A204.1 (cell line): Measurements from ENCODE around the gene MCTP2.
A peak's percentile ranks its signal among the peaks of the same experiment; 100 is the strongest.

Experiments
- FAIRE-seq: peaks from 2 replicates; lab custom pipeline; 2012; peaks lifted over from hg19 to GRCh38; lab: Jason Lieb, UNC

The MCTP2 gene

DNA sequence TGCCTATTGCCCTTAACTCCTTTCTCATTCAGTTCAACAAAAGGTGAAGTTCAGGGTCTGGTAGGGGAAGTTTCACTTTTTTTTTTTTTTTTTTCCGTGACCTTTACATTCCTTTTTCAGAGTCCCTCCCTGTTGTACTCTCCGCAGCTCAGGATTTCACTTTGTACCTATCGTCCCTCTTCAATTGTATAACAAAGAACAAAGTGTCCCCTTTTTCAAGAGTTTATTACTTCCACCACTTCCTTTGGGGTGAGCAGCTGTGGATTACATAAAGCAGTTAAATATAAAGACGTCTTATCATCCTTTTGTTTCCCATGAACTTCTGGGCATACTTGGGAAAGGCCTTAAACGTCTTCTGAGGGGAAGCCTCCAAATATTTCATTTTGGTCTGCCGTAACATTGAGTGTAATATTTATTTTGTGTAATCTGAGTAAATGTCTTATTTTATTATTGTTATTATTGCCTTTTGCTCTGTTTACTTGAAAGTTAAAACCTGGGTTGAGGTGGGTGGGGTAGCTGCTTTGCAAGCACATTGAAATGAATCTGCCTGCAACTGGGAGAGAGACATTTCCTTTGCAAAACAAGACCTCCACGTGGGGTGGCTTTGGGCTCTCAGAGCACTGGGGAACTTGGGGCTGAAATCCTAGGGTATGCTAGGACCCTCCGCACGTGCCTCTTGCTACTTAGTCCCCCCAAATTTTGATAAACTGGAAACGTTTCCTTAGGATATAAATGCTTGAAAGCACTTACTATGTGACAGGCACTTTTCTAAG is 169.4 kb downstream of the MCTP2 start:
- FAIRE-seq, result no peak

GRCh38 chr15:94403331-94403730 is 172.0 kb downstream of the MCTP2 start:
- no peak for FAIRE-seq

GRCh38 chr15:94404733-94405283 is 173.4 kb downstream of the MCTP2 start:
- no peak for FAIRE-seq

DNA sequence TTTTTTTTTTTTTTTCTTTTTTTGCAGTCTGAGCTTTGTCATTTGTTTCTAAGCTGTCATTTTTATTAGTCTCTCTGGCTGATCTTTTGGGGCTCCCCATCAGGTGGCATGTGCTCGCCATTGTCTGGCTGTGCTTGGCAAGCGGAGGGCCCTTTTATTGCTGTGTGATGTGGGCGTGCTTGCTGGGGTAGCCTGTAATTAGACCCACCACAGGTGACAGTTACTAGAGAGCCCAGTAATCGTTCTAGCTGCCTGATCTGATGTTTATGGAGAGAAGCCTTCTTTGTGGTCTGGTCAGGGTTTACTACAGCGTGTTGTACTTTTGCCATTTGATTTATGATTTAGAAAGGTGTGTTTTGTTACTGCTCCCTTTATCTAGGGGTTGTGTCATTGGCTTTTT is 179.9 kb downstream of the MCTP2 start:
- no peak for FAIRE-seq

- FAIRE-seq, result no peak
These were observed 180.5 kb downstream of the MCTP2 start for GRCh38 chr15:94411846-94412245.

DNA sequence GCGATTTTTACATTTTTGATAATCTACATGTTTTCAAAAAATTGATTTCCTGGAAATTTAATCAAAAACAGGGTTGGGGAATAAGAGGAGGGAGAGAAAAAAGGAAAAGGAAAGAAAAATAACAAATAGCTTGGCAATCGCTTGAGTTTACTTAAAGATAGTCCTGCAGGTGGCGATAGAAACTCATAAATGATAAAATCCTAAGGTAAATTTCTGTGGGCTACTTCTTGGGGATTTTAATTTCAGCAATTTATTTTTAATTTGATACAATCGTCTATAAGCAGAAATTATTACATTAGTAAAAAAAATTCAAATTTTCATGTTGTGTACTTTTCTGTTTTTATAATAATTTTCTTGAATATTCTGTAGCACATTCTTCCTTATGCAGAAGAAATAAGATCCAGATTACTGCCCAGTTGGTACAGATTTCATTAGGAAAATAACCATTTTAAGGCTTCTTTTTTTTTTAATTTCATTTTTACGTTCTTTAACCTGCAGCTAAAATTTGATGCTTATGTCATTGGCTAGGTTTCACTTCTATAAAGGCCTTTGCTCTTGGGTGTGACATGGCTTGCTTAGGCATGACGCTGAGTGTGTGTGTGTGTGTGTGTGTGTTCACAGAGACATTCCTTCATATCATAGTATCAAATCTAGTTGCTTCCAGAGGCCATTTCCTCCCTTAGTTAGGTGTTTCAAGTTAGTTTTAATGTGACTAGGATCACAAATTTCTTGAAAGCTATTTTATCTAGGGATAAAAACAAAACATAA is 181.8 kb downstream of the MCTP2 start:
- peak; percentile 97 for FAIRE-seq

DNA sequence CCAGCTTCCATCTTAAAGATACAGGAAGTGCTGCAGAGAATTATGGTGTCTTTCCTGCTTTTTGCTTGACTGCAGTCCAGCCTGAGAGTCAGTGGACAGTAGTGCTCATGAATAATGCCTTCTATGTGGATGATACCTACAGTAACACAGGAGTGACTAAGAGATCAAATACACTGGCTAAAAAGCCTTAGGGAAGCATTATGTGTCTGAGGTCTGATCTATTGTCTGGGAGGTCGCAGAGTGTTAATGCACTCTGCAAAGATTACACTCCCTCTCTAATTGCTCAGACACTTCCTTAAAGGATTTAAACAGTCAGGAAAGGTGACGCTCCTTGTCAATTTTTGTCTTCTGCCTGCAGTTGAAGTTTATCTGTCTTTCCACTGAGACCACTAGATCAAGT is 183.6 kb downstream of the MCTP2 start:
- FAIRE-seq, result no peak

DNA sequence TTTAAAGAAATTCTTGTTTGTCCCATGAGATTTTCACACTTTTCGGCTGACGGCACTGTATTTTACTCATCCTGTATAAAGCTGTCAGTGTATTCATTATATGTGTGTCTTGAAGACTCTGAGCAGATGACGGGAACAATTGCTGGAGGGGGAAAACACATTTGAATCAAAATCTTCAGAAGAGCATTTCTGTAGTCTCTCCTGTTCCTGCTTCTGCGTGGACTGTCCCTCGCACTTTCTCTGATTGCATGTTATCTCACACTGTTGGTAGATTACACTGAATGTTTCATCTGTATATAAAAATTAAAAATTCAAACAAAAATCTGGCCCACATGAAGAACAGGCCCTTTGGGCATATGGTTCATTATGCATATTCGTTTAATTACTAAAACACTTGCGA is 184.9 kb downstream of the MCTP2 start:
- FAIRE-seq, result no peak

DNA sequence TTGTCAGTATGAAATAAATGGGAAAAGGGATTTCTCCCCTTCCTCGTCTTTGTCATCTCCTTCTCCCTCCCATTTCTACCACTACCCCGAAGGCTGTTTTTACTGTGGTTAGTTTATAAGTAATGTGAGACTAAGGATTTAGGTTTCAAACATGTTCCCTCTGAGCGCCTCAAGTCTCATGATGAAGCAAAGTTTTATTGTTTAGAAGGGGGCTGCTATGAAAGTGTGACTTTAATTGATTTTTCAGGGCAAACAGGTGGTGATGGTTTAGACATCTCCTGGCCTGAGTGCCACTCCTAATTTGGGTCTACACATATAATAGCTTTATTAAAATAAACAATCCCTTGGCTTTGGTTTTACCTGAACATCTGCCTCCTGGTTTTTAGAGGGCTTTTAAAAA is 185.5 kb downstream of the MCTP2 start:
- FAIRE-seq, result no peak

GRCh38 chr15:94417501-94418293 is 186.3 kb downstream of the MCTP2 start:
- FAIRE-seq, result no peak

GRCh38 chr15:94421706-94422105 is 190.3 kb downstream of the MCTP2 start:
- FAIRE-seq, result no peak

DNA sequence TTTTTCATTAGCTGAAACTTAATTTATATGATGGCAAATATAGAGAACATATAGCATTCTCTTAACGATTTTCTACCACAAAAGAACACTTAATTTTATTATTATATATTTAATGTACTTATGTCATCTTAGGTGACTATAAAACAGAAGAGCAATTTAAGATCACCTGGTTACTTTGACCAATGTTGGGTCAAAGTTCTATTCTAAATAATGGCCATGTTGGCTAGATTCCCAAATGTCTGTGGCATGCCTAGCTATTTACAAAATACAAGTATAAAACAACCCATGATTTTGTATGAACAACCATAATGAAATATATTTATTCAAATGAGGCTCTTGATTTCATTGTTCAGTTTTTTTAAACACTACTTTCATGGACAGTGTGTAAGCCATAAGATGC is 200.9 kb downstream of the MCTP2 start:
- FAIRE-seq, result no peak

- FAIRE-seq, result no peak
These were observed 207.8 kb downstream of the MCTP2 start for GRCh38 chr15:94439158-94439557.

- no peak for FAIRE-seq
These were observed 210.4 kb downstream of the MCTP2 start for GRCh38 chr15:94441760-94442159.

GRCh38 chr15:94442480-94442879 is 211.1 kb downstream of the MCTP2 start:
- no peak for FAIRE-seq

GRCh38 chr15:94443186-94443585 is 211.8 kb downstream of the MCTP2 start:
- FAIRE-seq, result no peak

- no peak for FAIRE-seq
These were observed 214.3 kb downstream of the MCTP2 start for GRCh38 chr15:94445566-94446160.

- FAIRE-seq, result no peak
These were observed 215.1 kb downstream of the MCTP2 start for GRCh38 chr15:94446441-94446840.

GRCh38 chr15:94451466-94451865 is 220.1 kb downstream of the MCTP2 start:
- no peak for FAIRE-seq

DNA sequence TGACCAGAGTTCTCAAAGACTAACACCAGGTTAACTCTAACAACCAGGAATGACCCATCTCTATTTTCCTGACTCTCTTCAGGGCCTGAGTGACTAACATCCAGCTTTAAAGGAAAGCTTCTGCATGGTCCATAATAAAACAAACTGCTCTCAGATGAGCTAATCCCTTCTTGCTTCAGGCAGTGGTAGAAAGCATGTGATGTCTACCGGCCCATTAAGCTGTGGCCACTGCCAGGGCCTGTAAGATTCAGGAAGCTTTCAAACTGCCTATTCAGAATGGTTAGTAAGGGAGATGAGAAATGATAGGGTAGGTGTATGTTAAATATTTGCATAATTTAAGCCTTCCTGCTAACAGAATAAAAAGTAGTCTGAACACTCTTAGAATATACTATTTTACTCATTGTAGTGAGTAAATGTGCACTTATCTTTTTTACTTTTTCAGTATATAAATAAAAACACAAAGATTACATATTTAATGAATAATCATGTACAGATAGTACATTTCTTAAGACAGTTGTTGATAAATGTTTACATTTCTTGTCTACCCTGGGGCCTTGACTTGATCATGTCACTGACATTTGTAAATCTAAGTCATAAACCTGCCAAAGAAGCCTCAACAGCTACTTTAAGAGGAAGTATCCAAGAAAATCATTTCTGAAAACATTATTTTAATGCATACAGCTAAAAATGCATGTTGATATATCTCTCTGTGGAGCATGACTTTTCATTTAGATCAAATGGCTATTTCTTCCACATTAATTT is 222.0 kb downstream of the MCTP2 start:
- no peak for FAIRE-seq

DNA sequence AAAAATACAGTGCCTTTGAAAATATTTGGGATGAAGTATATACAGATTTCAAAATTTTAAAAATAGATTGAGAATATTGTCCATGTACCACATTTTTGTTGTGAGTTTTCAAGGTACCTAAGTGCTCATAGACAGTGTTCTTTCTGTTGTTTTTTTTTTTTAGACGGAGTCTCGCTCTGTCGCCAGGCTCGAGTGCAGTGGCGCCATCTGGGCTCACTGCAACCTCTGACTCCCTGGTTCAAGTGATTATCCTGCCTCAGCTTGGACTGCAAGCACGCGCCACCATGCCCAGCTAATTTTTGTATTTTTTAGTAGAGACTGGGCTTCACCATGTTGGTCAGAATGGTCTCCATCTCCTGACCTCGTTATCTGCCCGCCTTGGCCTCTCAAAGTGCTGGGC is 223.9 kb downstream of the MCTP2 start:
- no peak for FAIRE-seq

DNA sequence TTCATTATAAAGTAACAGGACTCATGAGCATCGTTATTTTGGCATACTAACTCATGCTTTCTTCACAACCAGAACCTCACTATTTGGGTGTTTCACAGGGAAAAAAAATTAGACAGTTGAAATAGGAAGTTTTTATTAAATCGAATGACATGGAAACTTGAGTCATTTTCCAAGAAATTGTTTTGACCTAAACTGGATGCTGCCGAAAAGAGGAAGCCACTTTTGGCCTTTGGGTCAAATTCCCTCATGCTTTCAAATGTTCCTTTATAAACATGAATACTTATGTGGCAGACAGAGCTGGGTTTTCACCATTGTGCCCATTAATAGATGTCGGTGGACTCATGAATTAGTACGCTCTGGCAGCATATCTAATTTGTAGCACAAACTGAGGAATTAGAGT is 224.9 kb downstream of the MCTP2 start:
- FAIRE-seq, result no peak
